Thymus (tissue), 11 donors: ENCODE results near the gene ARL8A. TPM values are rescaled to one million over a fixed set of nuclear protein-coding genes. Genes with fewer than 3 reads are reported as not detected.

ENCODE experiments used
- DNase-seq, 9 donors: peaks; one replicate each; pipeline ENCODE4 v3.0.0-alpha.2; 2013; ENCODE audit warnings: low spot score in 9 of 9, low read depth in 6 of 9, missing footprints in 1 of 9
- H3K27ac ChIP-seq, 2 donors: one replicate each; pipeline ENCODE4 v1.5.1; 2013; ENCODE audit warnings: control low read depth in 1 of 2, low read depth in 1 of 2, low read length in 1 of 2, mild to moderate bottlenecking in 1 of 2, moderate library complexity in 1 of 2
- H3K27me3 ChIP-seq, 2 donors: one replicate each; pipeline ENCODE4 v1.5.1; 2013; ENCODE audit warnings: low read length in 1 of 2; ENCODE audit not compliant: control insufficient read depth in 2 of 2, insufficient read depth in 1 of 2
- H3K36me3 ChIP-seq, 2 donors: one replicate each; pipeline ENCODE4 v1.5.1; 2013; ENCODE audit warnings: low read length in 1 of 2, mild to moderate bottlenecking in 1 of 2, moderate library complexity in 1 of 2; ENCODE audit not compliant: control insufficient read depth in 2 of 2, insufficient read depth in 2 of 2
- H3K4me1 ChIP-seq, 2 donors: one replicate each; pipeline ENCODE4 v1.5.1; 2013; ENCODE audit warnings: low read length in 2 of 2; ENCODE audit not compliant: control insufficient read depth in 2 of 2, insufficient read depth in 2 of 2
- H3K4me3 ChIP-seq, 2 donors: one replicate each; pipeline ENCODE4 v1.5.1; 2013; ENCODE audit warnings: low read length in 2 of 2, control low read depth in 1 of 2, mild to moderate bottlenecking in 1 of 2
- H3K9me3 ChIP-seq, 2 donors: one replicate each; pipeline ENCODE4 v1.5.1; 2013; ENCODE audit warnings: low read length in 1 of 2, mild to moderate bottlenecking in 1 of 2; ENCODE audit not compliant: control insufficient read depth in 2 of 2, insufficient read depth in 1 of 2
- WGBS: extraction: QIAGEN DNeasy Blood & Tissue Kit; methylation state at CpG from one replicate; pipeline ENCODE4 v1.1.7; 2013; 5-methylcytosine and 5-hydroxymethylcytosine counted together
- polyA plus RNA-seq: library from polyadenylated mRNA; stranded (reverse); fragments of 200-250 nt; gene quantifications from one replicate; pipeline ENCODE4 v1.2.3, GENCODE V29; 2013
- total RNA-seq: library from RNA; stranded (reverse); fragments of 120-200 nt; gene quantifications from one replicate; pipeline ENCODE4 v1.2.4, GENCODE V29; 2013
- donor health status: healthy.

The ARL8A gene
- total and polyA plus RNA-seq, 2 donors = 16.7 to 29.5 TPM

- no peaks in the 10 kb centered on the region for H3K9me3 ChIP-seq
- 95% methylated on average over 19 of the region's 19 CpGs for WGBS
- no peaks in the 10 kb centered on the region for H3K36me3 ChIP-seq
- no peak overlapping the region for H3K27ac ChIP-seq
- no peak overlapping the region for H3K4me3 ChIP-seq
- H3K4me1 ChIP-seq = peaks cover 0 to 18% of the 10 kb centered on the region in 2 donors
- H3K27me3 ChIP-seq = peaks cover 0 to 3% of the 10 kb centered on the region in 2 donors
- DNase-seq = no peak
Measured at GRCh38 chr1:202179828-202180750, 35.6 kb upstream of the ARL8A start.

DNA sequence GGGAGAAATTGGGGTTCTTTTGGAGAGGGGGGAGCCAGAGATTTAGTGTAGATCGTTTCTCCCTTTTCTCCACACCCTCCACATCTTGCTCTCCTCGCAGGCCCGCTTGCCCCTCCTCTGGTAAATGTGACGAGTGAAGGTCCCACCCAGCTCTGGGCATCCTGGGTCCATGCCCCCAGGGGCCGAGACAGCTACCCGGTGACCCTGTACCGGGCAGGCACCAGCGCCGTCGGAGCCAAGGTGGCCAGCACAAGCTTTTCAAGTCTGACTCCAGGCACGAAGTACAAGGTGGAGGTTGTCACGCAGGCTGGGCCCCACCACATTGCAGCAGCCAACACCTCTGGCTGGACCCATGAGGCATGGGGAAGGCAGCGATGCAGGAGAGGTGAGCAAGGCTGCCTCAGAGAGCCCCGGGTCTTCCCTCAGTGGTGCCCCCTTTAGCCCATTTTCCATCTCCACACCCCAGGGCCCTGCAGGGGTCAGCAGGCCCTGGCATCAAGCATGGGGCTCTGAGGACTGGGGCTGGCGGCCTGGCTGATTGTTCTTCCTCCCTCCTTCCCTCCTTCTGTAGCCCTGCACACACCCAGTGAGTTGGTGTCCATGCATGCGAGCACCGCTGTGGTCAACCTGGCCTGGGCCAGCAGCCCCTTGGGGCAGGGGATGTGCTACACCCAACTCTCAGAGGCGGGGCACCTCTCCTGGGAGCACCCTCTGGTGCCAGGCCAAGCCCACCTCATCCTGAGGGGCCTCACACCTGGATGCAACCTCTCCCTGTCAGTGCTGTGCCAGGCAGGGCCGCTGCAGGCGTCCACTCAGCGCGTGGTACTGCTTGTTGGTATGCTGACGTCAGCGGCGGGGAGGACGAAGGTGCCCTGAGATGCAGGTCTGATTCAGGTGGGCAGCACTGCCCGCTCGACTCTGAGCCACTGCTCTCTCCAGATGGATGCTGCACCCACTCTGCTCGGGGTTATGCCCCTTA, 32.7 kb upstream of the ARL8A start:
- H3K9me3 ChIP-seq = no peaks in the 10 kb centered on the region
- no peak overlapping the region for H3K4me3 ChIP-seq
- H3K27me3 ChIP-seq = no peaks in the 10 kb centered on the region
- H3K36me3 ChIP-seq = no peaks in the 10 kb centered on the region
- no peaks in the 10 kb centered on the region for H3K4me1 ChIP-seq
- H3K27ac ChIP-seq = no peak overlapping the region
- WGBS = 95% methylated on average over 29 of the region's 29 CpGs
- no peak for DNase-seq

DNA sequence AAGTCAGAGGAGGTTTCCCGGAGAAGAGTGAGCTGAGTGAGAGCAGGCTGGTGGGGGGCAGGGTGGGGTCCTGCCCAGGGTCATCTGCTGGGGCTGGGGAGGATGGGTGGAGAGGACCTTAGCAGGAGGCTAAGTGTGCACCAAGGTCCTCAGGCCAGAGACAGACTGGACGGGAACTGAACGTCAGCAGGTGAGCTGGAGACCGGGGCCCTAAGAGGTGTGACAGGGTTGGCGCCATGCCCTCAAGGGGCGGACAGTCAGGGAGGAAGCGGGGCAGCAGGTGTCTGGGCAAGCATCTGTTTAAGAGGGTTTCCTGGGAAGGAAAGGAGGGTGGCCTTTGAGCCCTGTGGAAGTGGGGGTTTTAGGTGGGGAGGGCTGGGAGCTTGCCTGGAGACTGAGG, 29.5 kb upstream of the ARL8A start:
- no peak overlapping the region for H3K4me3 ChIP-seq
- H3K27me3 ChIP-seq = no peaks in the 10 kb centered on the region
- H3K4me1 ChIP-seq = peaks cover 6% of the 10 kb centered on the region in 2 donors
- WGBS = 91% methylated on average over 7 of the region's 7 CpGs
- DNase-seq = no peak
- no peak overlapping the region for H3K27ac ChIP-seq
- H3K36me3 ChIP-seq = no peaks in the 10 kb centered on the region
- H3K9me3 ChIP-seq = no peaks in the 10 kb centered on the region

GRCh38 chr1:202172015-202172355, 27.4 kb upstream of the ARL8A start:
- DNase-seq = no peak
- no peak overlapping the region for H3K27ac ChIP-seq
- 100% methylated on average over 5 of the region's 5 CpGs for WGBS
- peaks cover 6 to 11% of the 10 kb centered on the region in 2 donors for H3K4me1 ChIP-seq
- no peaks in the 10 kb centered on the region for H3K36me3 ChIP-seq
- no peaks in the 10 kb centered on the region for H3K27me3 ChIP-seq
- H3K9me3 ChIP-seq = no peaks in the 10 kb centered on the region
- no peak overlapping the region for H3K4me3 ChIP-seq

DNA sequence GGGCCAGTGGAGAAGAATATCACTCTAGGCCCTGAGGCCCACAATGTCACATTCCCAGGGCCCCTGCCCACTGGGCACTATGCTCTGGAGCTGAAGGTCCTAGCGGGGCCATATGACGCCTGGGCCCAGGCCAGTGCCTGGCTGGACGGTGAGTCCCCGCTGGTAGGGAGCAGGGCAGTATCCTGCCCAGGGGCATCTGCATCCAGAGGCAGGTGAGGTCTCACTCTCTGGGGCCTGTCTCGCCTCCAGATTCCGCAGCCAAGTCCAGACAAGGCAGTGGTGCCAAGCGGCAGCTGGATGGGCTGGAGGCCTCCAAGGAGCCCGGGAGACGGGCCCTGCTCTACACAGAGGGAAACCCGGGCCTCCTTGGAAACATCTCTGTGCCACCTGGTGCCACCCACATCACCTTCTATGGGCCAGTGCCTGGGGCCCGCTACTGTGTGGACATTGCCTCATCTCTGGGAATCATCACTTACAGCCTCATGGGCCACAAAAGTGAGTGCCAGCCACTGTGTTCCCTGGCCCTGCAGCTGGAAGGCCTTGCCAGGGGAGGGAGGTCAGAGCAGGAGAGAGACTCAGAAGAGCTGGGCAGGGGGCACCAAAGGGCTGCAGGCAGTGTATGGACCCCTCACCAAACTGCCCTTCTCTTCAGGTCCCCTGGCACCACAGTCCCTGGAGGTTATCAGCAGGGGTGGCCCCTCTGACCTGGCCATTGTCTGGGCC, 26.9 kb upstream of the ARL8A start:
- Histone ChIP-seq H3K36me3 (no peaks in the 10 kb centered on the region), H3K4me1 (peaks cover 9 to 16% of the 10 kb centered on the region in 2 donors), H3K27ac (no peak overlapping the region), H3K9me3 (no peaks in the 10 kb centered on the region), H3K4me3 (no peak overlapping the region), H3K27me3 (no peaks in the 10 kb centered on the region)
- DNase-seq = no peak
- 97% methylated on average over 11 of the region's 11 CpGs for WGBS

GRCh38 chr1:202170726-202171125, 26.2 kb upstream of the ARL8A start:
- WGBS = 77% methylated on average over 6 of the region's 6 CpGs
- Histone ChIP-seq H3K4me1 (peaks cover 16 to 23% of the 10 kb centered on the region in 2 donors), H3K27me3 (no peaks in the 10 kb centered on the region), H3K9me3 (no peaks in the 10 kb centered on the region), H3K4me3 (no peak overlapping the region), H3K36me3 (no peaks in the 10 kb centered on the region), H3K27ac (no peak overlapping the region)
- peak in 1 of 9 donors; percentile 30 for DNase-seq

- no peak for DNase-seq
- Histone ChIP-seq H3K9me3 (peaks cover 0 to 5% of the 10 kb centered on the region in 2 donors), H3K27me3 (no peaks in the 10 kb centered on the region), H3K4me3 (no peak overlapping the region), H3K36me3 (no peaks in the 10 kb centered on the region), H3K27ac (no peak overlapping the region), H3K4me1 (peaks cover 35 to 42% of the 10 kb centered on the region in 2 donors)
- WGBS = 97% methylated on average over 7 of the region's 7 CpGs
Measured at GRCh38 chr1:202168861-202169260, 24.3 kb upstream of the ARL8A start.

GRCh38 chr1:202167708-202168415, 23.3 kb upstream of the ARL8A start:
- Histone ChIP-seq H3K9me3 (peaks cover 0 to 5% of the 10 kb centered on the region in 2 donors), H3K27ac (no peak overlapping the region), H3K36me3 (no peaks in the 10 kb centered on the region), H3K4me1 (peaks cover 44 to 52% of the 10 kb centered on the region in 2 donors), H3K27me3 (no peaks in the 10 kb centered on the region), H3K4me3 (no peak overlapping the region)
- WGBS = 90% methylated on average over 18 of the region's 18 CpGs
- DNase-seq = no peak
